Smooth muscle cell (in vitro differentiated cells): ENCODE measurements around the gene LRRC70. TPM values are rescaled to one million over a fixed set of nuclear protein-coding genes. Genes with fewer than 3 reads are reported as not detected.
"Not testable (repeated sequence)": the region's sequence is repeated elsewhere in the genome, so short reads cannot be mapped to it uniquely, and the experiment has no call there.

Source experiments
- DNase-seq: peaks from one replicate; lab custom pipeline; 2025; ENCODE audit not compliant: unreplicated experiment; lab: John Stamatoyannopoulos, UW
- H2AFZ ChIP-seq: fragments of 200-600 bp; sonication (generic); 2 replicates; pipeline ENCODE4 v1.6.0; 2016; ENCODE audit warnings: antibody characterized with exemption, low read depth, mild to moderate bottlenecking
- H3F3A ChIP-seq: fragments of 200-600 bp; sonication (generic); 2 replicates; pipeline ENCODE4 v1.6.0; 2017; ENCODE audit warnings: antibody characterized with exemption, low read depth
- H3K27ac ChIP-seq: fragments of 200-600 bp; sonication (generic); 2 replicates; pipeline ENCODE4 v1.5.1; 2016; ENCODE audit warnings: low read depth, mild to moderate bottlenecking
- H3K27me3 ChIP-seq: fragments of 200-600 bp; sonication (generic); 2 replicates; pipeline ENCODE4 v1.6.1; 2016; ENCODE audit warnings: low read depth, mild to moderate bottlenecking
- H3K36me3 ChIP-seq: fragments of 200-600 bp; sonication (generic); 2 replicates; pipeline ENCODE4 v1.5.1; 2016; ENCODE audit warnings: low read depth
- H3K4me1 ChIP-seq: fragments of 200-600 bp; sonication (generic); 2 replicates; pipeline ENCODE4 v1.5.1; 2016; ENCODE audit warnings: low read depth
- H3K4me2 ChIP-seq: fragments of 200-600 bp; sonication (generic); 2 replicates; pipeline ENCODE4 v1.6.0; 2016; ENCODE audit warnings: mild to moderate bottlenecking
- H3K4me3 ChIP-seq: fragments of 200-600 bp; sonication (generic); 2 replicates; pipeline ENCODE4 v1.5.1; 2016; ENCODE audit warnings: mild to moderate bottlenecking
- H3K79me2 ChIP-seq: fragments of 200-600 bp; sonication (generic); 2 replicates; pipeline ENCODE4 v1.6.0; 2016; ENCODE audit warnings: low read depth, mild to moderate bottlenecking
- H3K9ac ChIP-seq: fragments of 200-600 bp; sonication (generic); 2 replicates; pipeline ENCODE4 v1.6.0; 2016; ENCODE audit warnings: low read depth
- H3K9me3 ChIP-seq: fragments of 200-600 bp; sonication (generic); replicated peaks from 2 replicates; pipeline ENCODE4 v1.5.1; 2016; ENCODE audit warnings: low read depth
- H4K20me1 ChIP-seq: fragments of 200-600 bp; sonication (generic); 2 replicates; pipeline ENCODE4 v1.6.0; 2016; ENCODE audit warnings: low read depth
- WGBS: methylation state at CpG from one replicate; pipeline ENCODE4 v1.1.7; 2016; ENCODE audit warnings: low lambda C conversion rate; 5-methylcytosine and 5-hydroxymethylcytosine counted together
- polyA plus RNA-seq: library from polyadenylated mRNA; unstranded; fragments of >200 nt; fragmentation: Nextera tagmentation; extraction: Ambion mirVana; gene quantifications from 2 replicates; pipeline ENCODE4 v1.2.1, GENCODE V29; 2016
- total RNA-seq: library from RNA; depleted of rRNA; stranded (reverse); fragments of >200 nt; gene quantifications from 2 replicates; pipeline ENCODE4 v1.2.3, GENCODE V29; 2014
- TF ChIP-seq, protein P1 (sequence below): fragments of 200-600 bp; sonication (generic); IDR thresholded peaks from 2 replicates; pipeline ENCODE4 v1.5.1; 2017; ENCODE audit warnings: borderline replicate concordance, mild to moderate bottlenecking, antibody characterized with exemption; ENCODE audit not compliant: insufficient read depth, poor library complexity, severe bottlenecking

Gene LRRC70
- total and polyA plus RNA-seq, 2 experiments from 2014 or later: 0.22 to 0.36 TPM

DNA sequence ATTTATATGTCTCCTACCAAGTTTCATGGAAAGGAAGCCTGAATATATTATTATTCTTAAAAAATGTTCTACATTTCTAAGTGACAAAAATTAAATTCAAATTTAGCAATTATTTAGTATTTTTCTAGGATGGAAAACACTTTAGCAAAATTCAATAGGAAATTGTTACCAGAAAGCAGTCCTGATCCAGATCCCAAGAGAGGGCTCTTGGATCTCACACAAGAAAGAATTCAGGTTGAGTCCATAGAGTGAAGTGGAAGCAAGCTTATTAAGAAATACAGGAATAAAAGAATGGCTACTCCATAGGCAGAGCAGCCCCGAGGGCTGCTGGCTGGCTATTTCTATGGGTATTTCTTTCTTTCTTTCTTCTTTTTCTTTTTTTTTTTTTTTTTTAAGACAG lies 44.7 kb downstream of the LRRC70 start:
- no peak overlapping the region for H3K9ac ChIP-seq
- no peaks in the 10 kb centered on the region for H4K20me1 ChIP-seq
- H2AFZ ChIP-seq: no peak overlapping the region
- no peaks in the 10 kb centered on the region for H3K9me3 ChIP-seq
- no peaks in the 10 kb centered on the region for H3K36me3 ChIP-seq
- H3K27me3 ChIP-seq: no peaks in the 10 kb centered on the region
- WGBS: 94% methylated on average over 1 of the region's 1 CpG
- no peak for DNase-seq
- no peaks in the 10 kb centered on the region for H3F3A ChIP-seq
- TF ChIP-seq, protein P1, sequence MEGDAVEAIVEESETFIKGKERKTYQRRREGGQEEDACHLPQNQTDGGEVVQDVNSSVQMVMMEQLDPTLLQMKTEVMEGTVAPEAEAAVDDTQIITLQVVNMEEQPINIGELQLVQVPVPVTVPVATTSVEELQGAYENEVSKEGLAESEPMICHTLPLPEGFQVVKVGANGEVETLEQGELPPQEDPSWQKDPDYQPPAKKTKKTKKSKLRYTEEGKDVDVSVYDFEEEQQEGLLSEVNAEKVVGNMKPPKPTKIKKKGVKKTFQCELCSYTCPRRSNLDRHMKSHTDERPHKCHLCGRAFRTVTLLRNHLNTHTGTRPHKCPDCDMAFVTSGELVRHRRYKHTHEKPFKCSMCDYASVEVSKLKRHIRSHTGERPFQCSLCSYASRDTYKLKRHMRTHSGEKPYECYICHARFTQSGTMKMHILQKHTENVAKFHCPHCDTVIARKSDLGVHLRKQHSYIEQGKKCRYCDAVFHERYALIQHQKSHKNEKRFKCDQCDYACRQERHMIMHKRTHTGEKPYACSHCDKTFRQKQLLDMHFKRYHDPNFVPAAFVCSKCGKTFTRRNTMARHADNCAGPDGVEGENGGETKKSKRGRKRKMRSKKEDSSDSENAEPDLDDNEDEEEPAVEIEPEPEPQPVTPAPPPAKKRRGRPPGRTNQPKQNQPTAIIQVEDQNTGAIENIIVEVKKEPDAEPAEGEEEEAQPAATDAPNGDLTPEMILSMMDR: no peak
- H3K4me1 ChIP-seq: peaks cover 11% of the 10 kb centered on the region
- H3K4me3 ChIP-seq: no peak overlapping the region
- H3K4me2 ChIP-seq: no peak overlapping the region
- H3K27ac ChIP-seq: no peak overlapping the region
- no peaks in the 10 kb centered on the region for H3K79me2 ChIP-seq

DNA sequence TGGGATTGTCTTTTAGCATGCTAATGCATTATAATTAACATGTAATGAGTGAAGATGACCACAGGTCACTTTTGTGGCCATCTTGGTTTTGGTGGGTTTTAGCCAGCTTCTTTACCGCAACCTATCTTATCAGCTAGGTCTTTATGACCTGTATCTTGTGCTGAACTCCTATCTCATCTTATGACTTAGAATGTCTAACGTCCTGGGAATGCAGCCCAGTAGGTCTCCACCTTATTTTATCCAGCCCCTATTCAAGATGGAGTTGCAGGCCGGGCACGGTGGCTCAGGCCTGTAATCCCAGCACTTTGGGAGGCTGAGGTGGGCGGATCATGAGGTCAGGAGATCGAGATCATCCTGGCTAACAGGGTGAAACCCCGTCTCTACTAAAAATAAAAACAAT lies 45.8 kb downstream of the LRRC70 start:
- peaks cover 11% of the 10 kb centered on the region for H3K4me1 ChIP-seq
- not testable (repeated sequence) for H3K36me3 ChIP-seq, H3K9ac ChIP-seq, H3K27me3 ChIP-seq, H3K9me3 ChIP-seq, H2AFZ ChIP-seq, H3K4me3 ChIP-seq, H3K4me2 ChIP-seq, H3K79me2 ChIP-seq, H4K20me1 ChIP-seq, H3K27ac ChIP-seq, DNase-seq, H3F3A ChIP-seq
- 93% methylated on average over 7 of the region's 7 CpGs for WGBS

DNA sequence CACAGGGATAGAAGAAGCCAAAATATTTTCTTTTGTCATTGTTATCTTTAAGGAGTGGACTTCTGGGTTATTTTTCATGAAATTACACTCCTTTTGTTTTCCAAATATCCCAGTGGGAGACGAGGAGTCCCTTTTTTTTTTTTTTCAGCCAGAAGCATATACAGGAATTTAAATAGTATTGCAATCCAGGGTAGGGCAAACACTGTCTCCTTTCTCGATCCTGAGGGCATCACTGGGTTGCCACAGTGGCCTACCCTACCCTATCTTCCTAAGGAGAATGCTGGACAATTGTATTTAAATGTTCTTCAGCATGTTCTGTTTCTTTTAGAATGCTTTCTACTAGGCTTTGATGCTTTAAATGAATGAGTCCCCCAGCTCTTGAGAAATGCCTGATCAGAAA lies 47.9 kb downstream of the LRRC70 start:
- H4K20me1 ChIP-seq: no peaks in the 10 kb centered on the region
- no peaks in the 10 kb centered on the region for H3K27me3 ChIP-seq
- peaks cover 10% of the 10 kb centered on the region for H3K4me1 ChIP-seq
- TF ChIP-seq, protein P1: no peak
- 66% methylated on average over 2 of the region's 2 CpGs for WGBS
- H3F3A ChIP-seq: no peaks in the 10 kb centered on the region
- H3K36me3 ChIP-seq: no peaks in the 10 kb centered on the region
- no peaks in the 10 kb centered on the region for H3K9me3 ChIP-seq
- H3K27ac ChIP-seq: no peak overlapping the region
- H2AFZ ChIP-seq: no peak overlapping the region
- H3K4me3 ChIP-seq: no peak overlapping the region
- no peaks in the 10 kb centered on the region for H3K79me2 ChIP-seq
- no peak for DNase-seq
- no peak overlapping the region for H3K9ac ChIP-seq
- H3K4me2 ChIP-seq: no peak overlapping the region

DNA sequence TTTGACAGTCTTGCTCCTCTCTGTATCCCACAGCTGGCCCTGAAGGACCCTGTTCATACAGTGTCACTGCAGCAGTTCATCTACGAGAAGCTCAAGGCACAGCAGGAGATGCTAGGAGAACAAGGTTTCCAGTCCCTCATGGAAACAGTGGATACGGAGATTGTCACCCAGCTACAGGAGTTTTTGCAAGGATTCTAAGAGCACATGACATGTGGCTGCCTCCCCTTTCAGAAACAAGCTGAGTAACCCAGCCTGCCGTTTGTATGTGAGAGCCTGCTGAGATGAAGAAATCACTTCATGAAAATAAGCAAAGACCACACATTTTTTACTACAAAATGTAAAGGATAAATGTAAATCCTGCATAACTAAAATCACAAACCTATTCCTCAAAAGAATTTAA lies 48.5 kb downstream of the LRRC70 start:
- no peaks in the 10 kb centered on the region for H3F3A ChIP-seq
- 80% methylated on average over 3 of the region's 3 CpGs for WGBS
- no peak overlapping the region for H3K9ac ChIP-seq
- H3K36me3 ChIP-seq: no peaks in the 10 kb centered on the region
- peaks cover 6% of the 10 kb centered on the region for H3K4me1 ChIP-seq
- H3K27ac ChIP-seq: no peak overlapping the region
- H3K9me3 ChIP-seq: no peaks in the 10 kb centered on the region
- no peak overlapping the region for H2AFZ ChIP-seq
- no peaks in the 10 kb centered on the region for H3K79me2 ChIP-seq
- no peak overlapping the region for H3K4me3 ChIP-seq
- no peak overlapping the region for H3K4me2 ChIP-seq
- DNase-seq: no peak
- H3K27me3 ChIP-seq: no peaks in the 10 kb centered on the region
- TF ChIP-seq, protein P1: no peak
- no peaks in the 10 kb centered on the region for H4K20me1 ChIP-seq
